ENCODE results near the gene POMC. TPM values are rescaled to one million over a fixed set of nuclear protein-coding genes. Genes with fewer than 3 reads are reported as not detected.

The POMC gene
- total RNA-seq, 1 experiment from 2014 or later: 1.6 TPM

DNA sequence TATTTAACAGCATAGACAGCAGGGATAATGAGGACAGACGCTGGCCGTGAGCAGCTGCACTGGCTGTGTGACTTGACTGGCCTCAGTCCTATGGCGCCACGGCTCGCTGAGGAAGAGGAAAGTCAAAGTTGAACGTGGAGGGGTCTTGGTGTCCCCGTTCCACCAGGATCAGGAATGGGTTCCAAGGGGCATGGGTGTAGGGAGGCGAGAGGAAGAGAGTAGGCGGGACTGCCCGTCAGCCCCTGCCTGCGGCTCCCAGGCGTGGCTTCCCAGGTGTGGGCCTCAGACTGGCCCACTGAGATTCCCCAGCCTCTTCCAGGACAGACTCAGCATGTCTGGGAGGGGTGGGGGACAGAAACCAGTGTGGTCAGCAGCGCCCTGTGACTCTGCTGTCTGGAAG is 51.4 kb downstream of the POMC start:
- H3K56ac ChIP-seq (ENCODE audit: insufficient read length, low read depth, low read length): no peak overlapping the region
- no peaks in the 10 kb centered on the region for H3K9me3 ChIP-seq (ENCODE audit: control insufficient read depth, low read depth, low read length)
- H2AK5ac ChIP-seq (ENCODE audit: insufficient read length, low read length): no peak overlapping the region
- no peak overlapping the region for H2BK15ac ChIP-seq (ENCODE audit: low read depth, low read length)
- Mint-ChIP-seq H3K4me1 (peaks cover 11 to 14% of the 10 kb centered on the region in 2 experiments), H3K4me3 (no peak overlapping the region), H3K9me3 (no peaks in the 10 kb centered on the region), H3K27me3 (ENCODE audit: low read depth) (no peaks in the 10 kb centered on the region; the same call in 1 of the 2 replicates), H3K27ac (no peak overlapping the region; a peak in 1 of 7 replicates), H3K36me3 (ENCODE audit: insufficient read depth in 1 of 3, low read depth in 3 of 3) (peaks cover 0 to 3% (median 0%) of the 10 kb centered on the region in 3 experiments; a peak in 2 of 7 replicates)
- H3T11ph ChIP-seq (ENCODE audit: low read length): no peak overlapping the region
- H4K5ac ChIP-seq (ENCODE audit: insufficient read length, low read depth, low read length): no peak overlapping the region
- H2BK20ac ChIP-seq (ENCODE audit: low read depth, low read length, poor library complexity, severe bottlenecking): no peak overlapping the region
- H3K23me2 ChIP-seq (ENCODE audit: insufficient read length, low read depth, low read length, poor library complexity, severe bottlenecking): no peaks in the 10 kb centered on the region
- H3K79me2 ChIP-seq (ENCODE audit: insufficient read depth, low read length): no peaks in the 10 kb centered on the region
- H4K91ac ChIP-seq (ENCODE audit: insufficient read length, low read depth, low read length): no peak overlapping the region
- H3K18ac ChIP-seq (ENCODE audit: insufficient read length, low read depth, low read length): no peak overlapping the region
- no peak overlapping the region for H2BK12ac ChIP-seq (ENCODE audit: insufficient read length, low read depth, low read length)
- H3K79me1 ChIP-seq (ENCODE audit: insufficient read depth, low read depth, low read length, poor library complexity, severe bottlenecking): no peaks in the 10 kb centered on the region
- H4K20me1 ChIP-seq (ENCODE audit: control insufficient read depth, insufficient read depth, insufficient read length): no peaks in the 10 kb centered on the region
- H2BK120ac ChIP-seq (ENCODE audit: low read depth, low read length, poor library complexity, severe bottlenecking): no peak overlapping the region
- no peak overlapping the region for H3K4me2 ChIP-seq (ENCODE audit: insufficient read depth, insufficient read length, low read length)
- H2BK5ac ChIP-seq (ENCODE audit: insufficient read length, low read length): no peak overlapping the region
- no peak overlapping the region for H3K4ac ChIP-seq (ENCODE audit: low read depth, low read length)
- no CpG with 5 or more reads among the region's 13 CpGs for WGBS (ENCODE audit: extremely low coverage, insufficient read length, low lambda C conversion rate)
- no peak overlapping the region for H3K14ac ChIP-seq (ENCODE audit: insufficient read depth, low read length)
- DNase-seq: no peak
- no peak overlapping the region for H3K9ac ChIP-seq (ENCODE audit: extremely low read depth, insufficient read length, low read length)
- no peak overlapping the region for H4K8ac ChIP-seq (replicated peaks; ENCODE audit: insufficient read length, low read depth, low read length)
- TF ChIP-seq, protein P1, sequence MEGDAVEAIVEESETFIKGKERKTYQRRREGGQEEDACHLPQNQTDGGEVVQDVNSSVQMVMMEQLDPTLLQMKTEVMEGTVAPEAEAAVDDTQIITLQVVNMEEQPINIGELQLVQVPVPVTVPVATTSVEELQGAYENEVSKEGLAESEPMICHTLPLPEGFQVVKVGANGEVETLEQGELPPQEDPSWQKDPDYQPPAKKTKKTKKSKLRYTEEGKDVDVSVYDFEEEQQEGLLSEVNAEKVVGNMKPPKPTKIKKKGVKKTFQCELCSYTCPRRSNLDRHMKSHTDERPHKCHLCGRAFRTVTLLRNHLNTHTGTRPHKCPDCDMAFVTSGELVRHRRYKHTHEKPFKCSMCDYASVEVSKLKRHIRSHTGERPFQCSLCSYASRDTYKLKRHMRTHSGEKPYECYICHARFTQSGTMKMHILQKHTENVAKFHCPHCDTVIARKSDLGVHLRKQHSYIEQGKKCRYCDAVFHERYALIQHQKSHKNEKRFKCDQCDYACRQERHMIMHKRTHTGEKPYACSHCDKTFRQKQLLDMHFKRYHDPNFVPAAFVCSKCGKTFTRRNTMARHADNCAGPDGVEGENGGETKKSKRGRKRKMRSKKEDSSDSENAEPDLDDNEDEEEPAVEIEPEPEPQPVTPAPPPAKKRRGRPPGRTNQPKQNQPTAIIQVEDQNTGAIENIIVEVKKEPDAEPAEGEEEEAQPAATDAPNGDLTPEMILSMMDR (conservative IDR thresholded peaks at IDR 0.05): no peak
- H3K23ac ChIP-seq (ENCODE audit: insufficient read length, low read depth, low read length): no peak overlapping the region
- no peak overlapping the region for H2AFZ ChIP-seq (ENCODE audit: low read length)
- H3K27ac ChIP-seq (ENCODE audit: insufficient read length, low read depth, low read length): no peak overlapping the region
- no peaks in the 10 kb centered on the region for H3K27me3 ChIP-seq (ENCODE audit: insufficient read depth, low read length)
- no peaks in the 10 kb centered on the region for H3K4me1 ChIP-seq (ENCODE audit: insufficient read depth, low read length)
